H1 (cell line): ENCODE results near the gene ALPK3. TPM values are rescaled to one million over a fixed set of nuclear protein-coding genes. Genes with fewer than 3 reads are reported as not detected.

ENCODE experiments used
- CTCF ChIA-PET: fragments of 300-600 bp; sonication (Branson Sonifier 250); formaldehyde crosslinking; loops from one replicate; lab custom pipeline; 2021; ENCODE audit not compliant: partially characterized antibody; lab: Charles Lee
- POLR2A ChIA-PET: fragments of 300-600 bp; sonication (Branson Sonifier 250); formaldehyde crosslinking; loops from one replicate; lab custom pipeline; 2021; ENCODE audit warnings: inconsistent platforms; ENCODE audit not compliant: partially characterized antibody; lab: Charles Lee
- DNase-seq, 2 experiments: peaks; one replicate each; pipeline versions ENCODE4 v3.0.0 to v3.0.0-alpha.2; 2010 to 2022; ENCODE audit warnings: low spot score in 2 of 2, low read depth in 1 of 2, mixed read lengths in 1 of 2
- FAIRE-seq: peaks from 2 replicates; lab custom pipeline; 2011; peaks lifted over from hg19 to GRCh38; lab: Jason Lieb, UNC
- H2AFZ ChIP-seq: 2 replicates; pipeline ENCODE4 v1.8.1; 2012; ENCODE audit warnings: low read length, inconsistent platforms
- H2AK5ac ChIP-seq: 2 replicates; pipeline ENCODE4 v1.6.1; 2013; ENCODE audit warnings: low read depth, low read length
- H2BK120ac ChIP-seq: replicated peaks from 2 replicates; pipeline ENCODE3; 2013; ENCODE audit warnings: low read depth, low read length, inconsistent platforms
- H2BK12ac ChIP-seq: 2 replicates; pipeline ENCODE4 v1.6.1; 2013; ENCODE audit warnings: low read depth, low read length
- H2BK15ac ChIP-seq: 2 replicates; pipeline ENCODE4 v1.6.1; 2013; ENCODE audit warnings: low read length
- H2BK20ac ChIP-seq: 2 replicates; pipeline ENCODE4 v1.6.1; 2013; ENCODE audit warnings: low read length
- H2BK5ac ChIP-seq: 2 replicates; pipeline ENCODE4 v1.6.1; 2013; ENCODE audit warnings: low read depth, low read length
- H3K14ac ChIP-seq: 2 replicates; pipeline ENCODE4 v1.6.1; 2013; ENCODE audit warnings: inconsistent platforms; ENCODE audit not compliant: insufficient read length
- H3K18ac ChIP-seq: 2 replicates; pipeline ENCODE4 v1.6.1; 2013; ENCODE audit warnings: low read length; ENCODE audit errors: extremely low read depth
- H3K23ac ChIP-seq: 2 replicates; pipeline ENCODE4 v1.6.1; 2013; ENCODE audit warnings: inconsistent platforms; ENCODE audit not compliant: insufficient read length
- H3K23me2 ChIP-seq: 2 replicates; pipeline ENCODE4 v1.6.1; 2013; ENCODE audit warnings: low read depth, low read length
- H3K27ac ChIP-seq: 2 replicates; pipeline ENCODE4 v1.6.1; 2011; ENCODE audit warnings: low read depth, low read length, inconsistent platforms
- H3K27me3 ChIP-seq, 4 experiments: replicated peaks in 1 of 4; 1 replicate in 1 of 4; 2 replicates in 3 of 4; pipeline versions ENCODE4 v1.6.1 to v1.8.1; 2011 to 2013; ENCODE audit warnings: low read length in 3 of 4, mild to moderate bottlenecking in 3 of 4, inconsistent platforms in 2 of 4, mixed read lengths in 2 of 4, moderate library complexity in 1 of 4; ENCODE audit not compliant: control insufficient read depth in 3 of 4, insufficient read depth in 3 of 4; ENCODE audit errors: extremely low read depth in 1 of 4
- H3K36me3 ChIP-seq, 4 experiments: 2 replicates each; pipeline versions ENCODE4 v1.6.1 to v1.8.1; 2011 to 2013; ENCODE audit warnings: mild to moderate bottlenecking in 4 of 4, low read length in 3 of 4, moderate library complexity in 2 of 4, control low read depth in 1 of 4, inconsistent platforms in 1 of 4; ENCODE audit not compliant: insufficient read depth in 4 of 4, control insufficient read depth in 2 of 4
- H3K4ac ChIP-seq: replicated peaks from 2 replicates; pipeline ENCODE3; 2013; ENCODE audit warnings: low read length, low read depth, mixed read lengths, inconsistent platforms; ENCODE audit not compliant: insufficient read length
- H3K4me1 ChIP-seq, 4 experiments: replicated peaks in 1 of 4; 1 replicate in 1 of 4; 2 replicates in 3 of 4; pipeline versions ENCODE4 v1.6.1 to v1.8.1; 2011 to 2013; ENCODE audit warnings: low read length in 3 of 4, inconsistent platforms in 2 of 4, mixed read lengths in 1 of 4; ENCODE audit not compliant: insufficient read depth in 4 of 4, control insufficient read depth in 3 of 4
- H3K4me2 ChIP-seq, 2 experiments: 2 replicates each; pipeline versions ENCODE4 v1.6.1 to v1.8.1; 2011 to 2013; ENCODE audit warnings: low read depth in 2 of 2, low read length in 2 of 2, control low read depth in 1 of 2, inconsistent platforms in 1 of 2, mild to moderate bottlenecking in 1 of 2; ENCODE audit not compliant: insufficient read depth in 1 of 2
- H3K4me3 ChIP-seq, 4 experiments: fragments of 200-600, 300-600 bp in 1 of 4; sonication (generic), shearing (Covaris generic), sonication (Bioruptor Twin) in 1 of 4; 2 replicates each; pipeline versions ENCODE4 v1.5.1 to v1.8.1; 2011 to 2016; ENCODE audit warnings: low read length in 4 of 4, low read depth in 3 of 4, control low read depth in 2 of 4, inconsistent platforms in 2 of 4, mild to moderate bottlenecking in 2 of 4, mixed read lengths in 1 of 4, moderate library complexity in 1 of 4; ENCODE audit not compliant: insufficient read depth in 2 of 4; ENCODE audit errors: extremely low read depth in 1 of 4
- H3K56ac ChIP-seq: replicated peaks from 2 replicates; pipeline ENCODE3; 2013; ENCODE audit warnings: low read depth, mild to moderate bottlenecking, mixed read lengths, low read length, inconsistent platforms; ENCODE audit not compliant: insufficient read length
- H3K79me1 ChIP-seq: 2 replicates; pipeline ENCODE4 v1.6.1; 2013; ENCODE audit warnings: low read depth, low read length, control low read depth
- H3K79me2 ChIP-seq, 2 experiments: 2 replicates each; pipeline versions ENCODE4 v1.6.1 to v1.8.1; 2012 to 2013; ENCODE audit warnings: low read length in 2 of 2, mild to moderate bottlenecking in 2 of 2, inconsistent platforms in 1 of 2; ENCODE audit not compliant: insufficient read depth in 2 of 2, control insufficient read depth in 1 of 2
- H3K9ac ChIP-seq, 4 experiments: replicated peaks in 1 of 4; 1 replicate in 1 of 4; 2 replicates in 3 of 4; pipeline versions ENCODE4 v1.6.1 to v1.8.1; 2011 to 2013; ENCODE audit warnings: low read depth in 3 of 4, low read length in 3 of 4, control low read depth in 2 of 4, mild to moderate bottlenecking in 2 of 4, moderate library complexity in 2 of 4, inconsistent platforms in 1 of 4; ENCODE audit errors: extremely low read depth in 1 of 4
- H3K9me3 ChIP-seq, 2 experiments: 2 replicates each; pipeline versions ENCODE4 v1.6.1 to v1.8.1; 2012 to 2013; ENCODE audit warnings: mild to moderate bottlenecking in 2 of 2, moderate library complexity in 2 of 2, control low read depth in 1 of 2, inconsistent platforms in 1 of 2, low read depth in 1 of 2, low read length in 1 of 2, mixed read lengths in 1 of 2; ENCODE audit not compliant: insufficient read depth in 2 of 2
- H4K20me1 ChIP-seq, 2 experiments: replicated peaks in 1 of 2; 2 replicates each; pipeline versions ENCODE3 to v1.8.1; 2011 to 2013; ENCODE audit warnings: inconsistent platforms in 2 of 2, low read length in 2 of 2, mild to moderate bottlenecking in 1 of 2; ENCODE audit not compliant: insufficient read depth in 2 of 2, control insufficient read depth in 1 of 2
- H4K5ac ChIP-seq: 2 replicates; pipeline ENCODE4 v1.6.1; 2013; ENCODE audit warnings: low read length, low read depth, mixed read lengths, inconsistent platforms; ENCODE audit not compliant: insufficient read length
- H4K8ac ChIP-seq: 2 replicates; pipeline ENCODE4 v1.8.0; 2013; ENCODE audit warnings: mild to moderate bottlenecking, moderate library complexity, low read length, inconsistent platforms; ENCODE audit not compliant: insufficient read depth; ENCODE audit errors: extremely low read depth
- H4K91ac ChIP-seq: replicated peaks from 2 replicates; pipeline ENCODE3; 2013; ENCODE audit warnings: low read length, mixed read lengths, inconsistent platforms; ENCODE audit not compliant: insufficient read length
- ATF2 ChIP-seq: IDR thresholded peaks from 2 replicates; pipeline ENCODE4 v1.6.1; 2012; ENCODE audit warnings: low read length, inconsistent platforms
- ATF3 ChIP-seq: IDR thresholded peaks from 2 replicates; pipeline ENCODE4 v1.6.1; 2011; ENCODE audit warnings: low read depth, mild to moderate bottlenecking, low read length; ENCODE audit not compliant: insufficient read depth
- CBX8 ChIP-seq: fragments of 300-800, 300-1000 bp; sonication (generic); IDR thresholded peaks from 2 replicates; pipeline ENCODE4 v1.7.1; 2016; ENCODE audit warnings: low read depth, low read length, borderline replicate concordance
- HDAC6 ChIP-seq: IDR thresholded peaks from one replicate; pipeline ENCODE4 v1.7.1; 2012; ENCODE audit warnings: low read depth, mild to moderate bottlenecking, inconsistent platforms, low read length, moderate library complexity
- MAX ChIP-seq: IDR thresholded peaks from 2 replicates; pipeline ENCODE4 v1.6.1; 2012; ENCODE audit warnings: inconsistent platforms
- RBBP5 ChIP-seq: IDR thresholded peaks from 2 replicates; pipeline ENCODE4 v1.7.1; 2012; ENCODE audit warnings: low read depth, mild to moderate bottlenecking, inconsistent platforms, low read length, moderate library complexity, borderline replicate concordance
- SP2 ChIP-seq: IDR thresholded peaks from 2 replicates; pipeline ENCODE4 v1.6.1; 2012; ENCODE audit warnings: mild to moderate bottlenecking, low read length, inconsistent platforms
- WGBS, 2 experiments: shearing (Covaris generic) in 1 of 2; methylation state at CpG; one replicate each; pipeline versions ENCODE4 v1.1.6 to v1.1.7; 2013 to 2015; ENCODE audit warnings: low lambda C conversion rate in 2 of 2, mixed read lengths in 2 of 2, inconsistent platforms in 1 of 2, low coverage in 1 of 2, missing lambda C conversion rate in 1 of 2; ENCODE audit not compliant: insufficient replicate concordance in 2 of 2, insufficient coverage in 1 of 2, insufficient read length in 1 of 2; ENCODE audit errors: extremely low coverage in 1 of 2, missing lambda C conversion rate in 1 of 2; 5-methylcytosine and 5-hydroxymethylcytosine counted together
- polyA plus RNA-seq, 7 experiments: library from polyadenylated mRNA; depleted of rRNA in 3 of 7; stranded (reverse) in 5 of 7; unstranded in 2 of 7; fragments of >200 nt in 5 of 7; fragments of 200-250 nt in 2 of 7; gene quantifications; 1 replicate in 5 of 7; 2 replicates in 1 of 7; 4 replicates in 1 of 7; pipeline versions ENCODE4 v1.2.1 to v1.2.3, GENCODE V29; 2011 to 2013; ENCODE audit warnings: missing spikeins in 2 of 7, mixed read lengths in 2 of 7
- total RNA-seq: library from RNA; stranded (reverse); fragmentation: NEBNext Ultra II Directional; extraction: Animal tissue kit (Norgen Biotek cat#: 25700); gene quantifications from 2 replicates; pipeline ENCODE4 v1.2.1, GENCODE V29; 2021

The ALPK3 gene
- total and polyA plus RNA-seq, 2 of the 8 experiments (the other 6 are each of a cell fraction or from before 2014, with no cell fraction given), result 4.4 to 19.2 TPM

- H4K20me1 ChIP-seq, result peaks cover 2 to 10% of the 10 kb centered on the region in 2 experiments
- no peak overlapping the region for H2BK15ac ChIP-seq
- no peak overlapping the region for H2BK20ac ChIP-seq
- no peak overlapping the region for H3K56ac ChIP-seq
- H3K18ac ChIP-seq, result no peak overlapping the region
- ChIA-PET POLR2A (no interaction called here), CTCF (interaction anchor here (0.6 to 1.7 kb wide), 6 partner anchors 22 to 300 kb away, joined by 3 to 6 read pairs (median 4); no protein-coding TSS in a partner anchor)
- no peak for TF ChIP-seq RBBP5
- TF ChIP-seq ATF2, result no peak
- TF ChIP-seq SP2, result no peak
- TF ChIP-seq CBX8, result no peak
- no peak for TF ChIP-seq MAX
- TF ChIP-seq HDAC6, result no peak
- no peak for TF ChIP-seq ATF3
- no peaks in the 10 kb centered on the region for H3K27me3 ChIP-seq
- peaks cover 6% of the 10 kb centered on the region for H3K79me1 ChIP-seq
- no peak overlapping the region for H3K23ac ChIP-seq
- H2AFZ ChIP-seq, result no peak overlapping the region
- no peak for FAIRE-seq
- H3K4me1 ChIP-seq, result peaks cover 0 to 8% (median 4%) of the 10 kb centered on the region in 4 experiments; a peak in 4 of 7 replicates
- peaks cover 6 to 24% (median 11%) of the 10 kb centered on the region in 4 experiments; a peak in 7 of 8 replicates for H3K36me3 ChIP-seq
- no peak overlapping the region for H4K8ac ChIP-seq
- no peak overlapping the region for H4K5ac ChIP-seq
- no peak overlapping the region for H3K9ac ChIP-seq
- no peak overlapping the region for H2BK5ac ChIP-seq
- no peak overlapping the region for H4K91ac ChIP-seq
- H3K79me2 ChIP-seq, result peaks cover 0 to 35% of the 10 kb centered on the region in 2 experiments; a peak in 2 of 4 replicates
- H3K23me2 ChIP-seq, result no peaks in the 10 kb centered on the region
- no peak overlapping the region for H2BK120ac ChIP-seq
- H3K9me3 ChIP-seq, result no peaks in the 10 kb centered on the region
- 77% methylated on average over 5 of the region's 5 CpGs; no CpG with 5 or more reads in 1 of the 2 experiments for WGBS, 2 experiments
- H3K4me3 ChIP-seq, result no peak overlapping the region
- no peak overlapping the region for H3K4me2 ChIP-seq
- no peak for DNase-seq
- H3K27ac ChIP-seq, result no peak overlapping the region
- no peak overlapping the region for H2AK5ac ChIP-seq
- no peak overlapping the region for H3K14ac ChIP-seq
- no peak overlapping the region for H3K4ac ChIP-seq
- H2BK12ac ChIP-seq, result no peak overlapping the region
Measured at GRCh38 chr15:84785053-84785452, 32.1 kb upstream of the ALPK3 start.
